ENCODE data around the gene TUBA1C.
"Not testable (repeated sequence)": the region's sequence is repeated elsewhere in the genome, so short reads cannot be mapped to it uniquely, and the experiment has no call there.

Gene TUBA1C

DNA sequence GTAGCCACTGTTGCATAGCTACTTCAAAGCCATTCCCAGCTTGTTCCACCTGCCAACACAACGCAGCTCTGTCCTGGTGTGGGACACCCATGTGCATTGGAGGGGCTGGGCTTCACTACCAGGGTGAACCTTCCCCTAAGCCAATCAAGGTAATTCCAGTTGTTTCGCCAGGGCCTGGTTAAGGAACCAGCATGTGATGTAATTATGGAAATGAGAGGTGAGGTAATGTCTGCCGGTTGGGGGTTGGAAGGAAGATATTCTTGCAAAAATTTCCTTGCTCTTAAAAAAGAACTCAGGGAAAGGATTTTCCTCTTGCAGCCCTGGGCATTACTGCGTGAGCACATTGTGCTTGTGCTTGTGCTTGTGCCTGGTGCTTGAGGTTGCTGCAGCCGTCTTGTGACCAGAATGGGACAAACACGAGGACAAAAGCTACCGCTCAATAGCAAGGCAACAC is 14.9 kb downstream of the TUBA1C start:
- DNase-seq, result no peak
- Histone ChIP-seq H3K27ac (no peak overlapping the region), H3K36me3 (replicated peaks) (peaks cover 2% of the 10 kb centered on the region), H3K4me3 (ENCODE audit: low read depth, low read length) (no peak overlapping the region), H3K27me3 (replicated peaks) (no peaks in the 10 kb centered on the region)
- in situ Hi-C loops (cut with HindIII; ENCODE audit: low pct_ligation_motif_present, low sequenced_read_pairs), result no loop called here
- no peak for TF ChIP-seq CTCF (IDR thresholded peaks at IDR 0.05; ENCODE audit: low read depth, low read length, missing control alignments)

- H3K36me3 ChIP-seq (replicated peaks); in situ Hi-C loops (cut with HindIII; ENCODE audit: low pct_ligation_motif_present, low sequenced_read_pairs); H3K27me3 ChIP-seq (replicated peaks); DNase-seq; H3K27ac ChIP-seq; H3K4me3 ChIP-seq (ENCODE audit: low read depth, low read length): not testable (repeated sequence)
Observed at GRCh38 chr12:49280545-49280944, 15.7 kb downstream of the TUBA1C start.

- DNase-seq, result no peak
- no peak overlapping the region for H3K27ac ChIP-seq
- in situ Hi-C loops (cut with HindIII; ENCODE audit: low pct_ligation_motif_present, low sequenced_read_pairs), result no loop called here
- no peak for TF ChIP-seq CTCF (IDR thresholded peaks at IDR 0.05; ENCODE audit: low read depth, low read length, missing control alignments)
- no peaks in the 10 kb centered on the region for H3K36me3 ChIP-seq (replicated peaks)
- no peaks in the 10 kb centered on the region for H3K27me3 ChIP-seq (replicated peaks)
- H3K4me3 ChIP-seq (ENCODE audit: low read depth, low read length), result no peak overlapping the region
Observed at GRCh38 chr12:49282302-49282701, 17.4 kb downstream of the TUBA1C start.

DNA sequence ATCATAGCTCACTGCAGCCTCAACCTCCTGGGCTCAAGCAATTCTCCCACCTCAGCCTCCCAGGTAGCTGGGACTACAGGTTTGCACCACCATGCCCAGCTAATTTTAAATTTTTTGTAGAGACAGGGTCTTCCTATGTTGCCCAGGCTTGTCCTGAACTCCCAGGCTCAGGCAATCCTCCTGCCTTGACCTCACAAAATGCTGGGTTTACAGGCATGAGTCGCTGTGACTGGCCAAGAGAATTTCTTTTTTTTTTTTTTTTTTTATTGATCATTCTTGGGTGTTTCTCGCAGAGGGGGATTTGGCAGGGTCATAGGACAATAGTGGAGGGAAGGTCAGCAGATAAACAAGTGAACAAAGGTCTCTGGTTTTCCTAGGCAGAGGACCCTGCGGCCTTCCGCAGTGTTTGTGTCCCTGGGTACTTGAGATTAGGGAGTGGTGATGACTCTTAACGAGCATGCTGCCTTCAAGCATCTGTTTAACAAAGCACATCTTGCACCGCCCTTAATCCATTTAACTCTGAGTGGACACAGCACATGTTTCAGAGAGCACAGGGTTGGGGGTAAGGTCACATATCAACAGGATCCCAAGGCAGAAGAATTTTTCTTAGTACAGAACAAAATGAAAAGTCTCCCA is 18.0 kb downstream of the TUBA1C start:
- H3K27me3 ChIP-seq (replicated peaks); H3K36me3 ChIP-seq (replicated peaks); H3K4me3 ChIP-seq (ENCODE audit: low read depth, low read length); H3K27ac ChIP-seq; DNase-seq; in situ Hi-C loops (cut with HindIII; ENCODE audit: low pct_ligation_motif_present, low sequenced_read_pairs): not testable (repeated sequence)

- Histone ChIP-seq H3K36me3 (replicated peaks) (no peaks in the 10 kb centered on the region), H3K4me3 (ENCODE audit: low read depth, low read length) (no peak overlapping the region), H3K27ac (no peak overlapping the region), H3K27me3 (replicated peaks) (no peaks in the 10 kb centered on the region)
- in situ Hi-C loops (cut with HindIII; ENCODE audit: low pct_ligation_motif_present, low sequenced_read_pairs), result no loop called here
- TF ChIP-seq CTCF (IDR thresholded peaks at IDR 0.05; ENCODE audit: low read depth, low read length, missing control alignments), result peak; percentile 29
- DNase-seq, result no peak
Observed at GRCh38 chr12:49283541-49284429, 18.9 kb downstream of the TUBA1C start.

DNA sequence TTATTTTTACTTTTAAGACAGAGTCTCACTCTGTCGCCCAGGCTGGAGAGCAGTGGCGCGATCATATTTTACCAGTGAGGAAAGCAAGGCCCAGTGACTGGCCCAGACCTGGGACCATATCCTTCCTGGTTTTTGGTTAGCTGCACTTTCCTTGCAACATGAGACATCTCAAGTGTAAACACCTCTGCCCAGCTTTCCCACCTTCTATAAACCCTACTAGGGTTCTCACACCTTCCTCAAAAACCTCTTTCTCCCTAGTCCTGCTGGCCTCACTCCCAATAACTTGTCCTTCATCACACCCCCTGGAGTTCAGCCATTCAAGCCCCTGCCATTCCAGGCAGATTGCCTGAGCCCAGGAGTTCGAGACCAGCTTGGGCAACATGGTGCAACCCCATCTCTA is 19.8 kb downstream of the TUBA1C start:
- no peak for TF ChIP-seq CTCF (IDR thresholded peaks at IDR 0.05; ENCODE audit: low read depth, low read length, missing control alignments)
- in situ Hi-C loops (cut with HindIII; ENCODE audit: low pct_ligation_motif_present, low sequenced_read_pairs), result no loop called here
- H3K27me3 ChIP-seq (replicated peaks), result no peaks in the 10 kb centered on the region
- no peak for DNase-seq
- no peak overlapping the region for H3K4me3 ChIP-seq (ENCODE audit: low read depth, low read length)
- no peaks in the 10 kb centered on the region for H3K36me3 ChIP-seq (replicated peaks)
- H3K27ac ChIP-seq, result no peak overlapping the region
